Measurements from ENCODE around the gene PREB. TPM values are rescaled to one million over a fixed set of nuclear protein-coding genes. Genes with fewer than 3 reads are reported as not detected.

Gene PREB
- polyA plus RNA-seq, 1 donor: 48.5 TPM

DNA sequence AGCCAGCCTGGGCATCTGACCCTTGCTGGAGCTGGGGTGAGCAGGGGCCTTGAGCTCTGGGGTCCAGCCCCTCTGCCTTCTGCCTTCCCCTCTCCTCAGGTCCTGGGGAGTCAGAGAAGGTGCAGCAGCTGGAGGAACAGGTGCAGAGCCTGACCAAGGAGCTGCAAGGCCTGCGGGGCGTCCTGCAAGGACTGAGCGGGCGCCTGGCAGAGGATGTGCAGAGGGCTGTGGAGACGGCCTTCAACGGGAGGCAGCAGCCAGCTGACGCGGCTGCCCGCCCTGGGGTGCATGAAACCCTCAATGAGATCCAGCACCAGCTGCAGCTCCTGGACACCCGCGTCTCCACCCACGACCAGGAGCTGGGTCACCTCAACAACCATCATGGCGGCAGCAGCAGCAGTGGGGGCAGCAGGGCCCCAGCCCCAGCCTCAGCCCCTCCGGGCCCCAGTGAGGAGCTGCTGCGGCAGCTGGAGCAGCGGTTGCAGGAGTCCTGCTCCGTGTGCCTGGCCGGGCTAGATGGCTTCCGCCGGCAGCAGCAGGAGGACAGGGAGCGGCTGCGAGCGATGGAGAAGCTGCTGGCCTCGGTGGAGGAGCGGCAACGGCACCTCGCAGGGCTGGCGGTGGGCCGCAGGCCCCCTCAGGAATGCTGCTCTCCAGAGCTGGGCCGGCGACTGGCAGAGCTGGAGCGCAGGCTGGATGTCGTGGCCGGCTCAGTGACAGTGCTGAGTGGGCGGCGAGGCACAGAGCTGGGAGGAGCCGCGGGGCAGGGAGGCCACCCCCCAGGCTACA, 52.3 kb downstream of the PREB start:
- H3K36me3 ChIP-seq (ENCODE audit: control insufficient read depth, insufficient read depth, low read length): peaks cover 5% of the 10 kb centered on the region
- H3K4me3 ChIP-seq (ENCODE audit: low read length): no peak overlapping the region
- no peak overlapping the region for H3K27ac ChIP-seq (ENCODE audit: low read length)
- DNase-seq: no peak
- H3K9me3 ChIP-seq (ENCODE audit: control insufficient read depth, low read depth, low read length): peaks cover 8% of the 10 kb centered on the region
- WGBS (ENCODE audit: insufficient coverage, low lambda C conversion rate): no CpG with 5 or more reads among the region's 38 CpGs
- peaks cover 15% of the 10 kb centered on the region for H3K4me1 ChIP-seq (ENCODE audit: control insufficient read depth, insufficient read depth, low read length)
- H3K27me3 ChIP-seq (ENCODE audit: control insufficient read depth, insufficient read depth, low read length): peaks cover 7% of the 10 kb centered on the region

Other genes starting within 250 kb of the PREB start
- 20.7 TPM for gene MAPRE3, start 164.0 kb downstream of the PREB start, polyA plus RNA-seq
- 93.6 TPM for gene TMEM214, start 101.7 kb downstream of the PREB start, polyA plus RNA-seq
- gene AGBL5, start 83.0 kb downstream of the PREB start, polyA plus RNA-seq: 28.3 TPM
- 313 TPM for gene OST4, start 63.0 kb downstream of the PREB start, polyA plus RNA-seq
- gene EMILIN1, start 56.0 kb downstream of the PREB start, polyA plus RNA-seq: 49.1 TPM
- 232 TPM for gene KHK, start 47.9 kb downstream of the PREB start, polyA plus RNA-seq
- 11.5 TPM for gene CGREF1, start 15.5 kb downstream of the PREB start, polyA plus RNA-seq
- gene ABHD1, start 10.8 kb downstream of the PREB start, polyA plus RNA-seq: 2.0 TPM
- not detected for gene PRR30, start 4.8 kb upstream of the PREB start, polyA plus RNA-seq
- gene TCF23, start 14.4 kb upstream of the PREB start, polyA plus RNA-seq: 0.10 TPM
- 131 TPM for gene ATRAID, start 77.4 kb upstream of the PREB start, polyA plus RNA-seq
- 148 TPM for gene SLC5A6, start 77.6 kb upstream of the PREB start, polyA plus RNA-seq
- 34.9 TPM for gene CAD, start 82.7 kb upstream of the PREB start, polyA plus RNA-seq
- 0.57 TPM for gene SLC30A3, start 128.4 kb upstream of the PREB start, polyA plus RNA-seq
- 0.19 TPM for gene DNAJC5G, start 140.8 kb upstream of the PREB start, polyA plus RNA-seq
- 0.60 TPM for gene TRIM54, start 147.8 kb upstream of the PREB start, polyA plus RNA-seq
- 3.4 TPM for gene UCN, start 173.8 kb upstream of the PREB start, polyA plus RNA-seq
- 99.6 TPM for gene MPV17, start 188.5 kb upstream of the PREB start, polyA plus RNA-seq
- gene GTF3C2, start 222.1 kb upstream of the PREB start, polyA plus RNA-seq: 51.9 TPM
- gene EIF2B4, start 235.7 kb upstream of the PREB start, polyA plus RNA-seq: 39.7 TPM
- 68.0 TPM for gene SNX17, start 236.0 kb upstream of the PREB start, polyA plus RNA-seq
- gene ZNF513, start 246.1 kb upstream of the PREB start, polyA plus RNA-seq: 23.1 TPM

Measured in large intestine (tissue), 3 donors.